ENCODE measurements around the gene OR14A2.

OR14A2 gene

GRCh38 chr1:247681288-247681897 is 66.5 kb downstream of the OR14A2 start:
- TF ChIP-seq CTCF (conservative IDR thresholded peaks at IDR 0.05) (peak; percentile 87), ZFX (IDR thresholded peaks at IDR 0.05) (no peak)
- no peak overlapping the region for H3K27ac ChIP-seq

DNA sequence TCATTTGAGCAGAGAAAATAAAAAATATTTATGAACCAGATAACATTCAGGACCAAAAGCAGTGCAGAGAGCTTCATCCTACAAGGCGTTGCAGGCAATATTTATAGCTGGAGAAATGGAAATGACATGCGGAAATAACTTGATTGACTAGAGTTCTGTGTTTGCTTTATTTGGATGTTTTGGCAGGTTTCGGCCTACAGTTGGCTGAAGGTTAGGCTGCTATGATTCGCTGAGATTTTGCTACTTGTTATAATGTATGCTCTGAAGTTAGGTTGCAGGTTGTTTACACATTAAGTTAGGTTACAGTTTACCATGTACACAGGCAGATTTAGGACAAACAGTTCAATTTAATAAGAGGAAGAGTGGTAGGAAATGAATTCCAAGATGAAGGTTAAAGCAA is 67.8 kb downstream of the OR14A2 start:
- no peak overlapping the region for H3K27ac ChIP-seq
- no peak for TF ChIP-seq CTCF (conservative IDR thresholded peaks at IDR 0.05)
- no peak for TF ChIP-seq ZFX (IDR thresholded peaks at IDR 0.05)

DNA sequence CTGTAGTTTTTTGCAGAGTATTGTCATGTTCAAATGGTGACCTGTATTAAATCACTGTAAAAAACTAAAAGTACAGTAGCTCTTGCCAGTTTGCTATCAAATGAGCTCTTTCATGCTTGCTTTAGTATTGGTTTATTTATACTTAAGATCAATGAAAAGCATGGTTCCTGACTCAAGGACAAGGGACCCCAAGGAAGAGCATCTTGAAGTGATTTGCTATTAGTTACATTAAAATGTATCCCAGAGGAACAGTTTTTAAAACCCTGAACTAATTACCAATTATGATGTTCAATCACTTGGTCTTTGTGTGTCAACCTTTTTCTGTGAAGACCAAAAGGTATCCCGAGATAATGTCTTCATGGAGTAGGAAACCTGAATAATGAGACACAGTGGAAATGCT is 68.3 kb downstream of the OR14A2 start, which contains the start of gene OR13G1:
Gene OR13G1, minus strand, starts transcription at position 101 of the 400 bp plus-strand sequence. CDS start 6,698 bp downstream, outside the sequence.
- H3K27ac ChIP-seq = no peak within 1 kb of the TSS
- no peak for TF ChIP-seq CTCF (conservative IDR thresholded peaks at IDR 0.05)
- no peak for TF ChIP-seq ZFX (IDR thresholded peaks at IDR 0.05)

Measured in C4-2B (cell line).